ENCODE measurements around the gene RAPGEF5.

RAPGEF5 gene

GRCh38 chr7:22255342-22255741 lies 101.6 kb downstream of the RAPGEF5 start:
- no peak for DNase-seq

- no peak for DNase-seq
Measured at GRCh38 chr7:22252936-22253536, 103.9 kb downstream of the RAPGEF5 start.

GRCh38 chr7:22252016-22252415 lies 104.9 kb downstream of the RAPGEF5 start:
- DNase-seq: no peak

GRCh38 chr7:22251281-22251680 lies 105.7 kb downstream of the RAPGEF5 start:
- DNase-seq: no peak

- no peak for DNase-seq
Measured at GRCh38 chr7:22250390-22250789, 106.6 kb downstream of the RAPGEF5 start.

GRCh38 chr7:22248111-22248809 lies 108.7 kb downstream of the RAPGEF5 start:
- no peak for DNase-seq

- DNase-seq: no peak
Measured at GRCh38 chr7:22241805-22242390, 115.1 kb downstream of the RAPGEF5 start.

- DNase-seq: no peak
Measured at GRCh38 chr7:22240904-22241571, 115.9 kb downstream of the RAPGEF5 start.

GRCh38 chr7:22238354-22239311 lies 118.3 kb downstream of the RAPGEF5 start:
- DNase-seq: no peak

GRCh38 chr7:22235134-22235533 lies 121.8 kb downstream of the RAPGEF5 start:
- DNase-seq: no peak

- DNase-seq: no peak
Measured at GRCh38 chr7:22234227-22234626, 122.7 kb downstream of the RAPGEF5 start.

- no peak for DNase-seq
Measured at GRCh38 chr7:22231806-22232205, 125.1 kb downstream of the RAPGEF5 start.

GRCh38 chr7:22231141-22231540 lies 125.8 kb downstream of the RAPGEF5 start:
- DNase-seq: no peak

GRCh38 chr7:22230238-22230637 lies 126.7 kb downstream of the RAPGEF5 start:
- DNase-seq: no peak

- DNase-seq: no peak
Measured at GRCh38 chr7:22229148-22229547, 127.8 kb downstream of the RAPGEF5 start.

GRCh38 chr7:22223807-22224206 lies 133.1 kb downstream of the RAPGEF5 start:
- DNase-seq: no peak

- no peak for DNase-seq
Measured at GRCh38 chr7:22220941-22221340, 136.0 kb downstream of the RAPGEF5 start.

- no peak for DNase-seq
Measured at GRCh38 chr7:22219739-22220493, 137.0 kb downstream of the RAPGEF5 start.

- DNase-seq: no peak
Measured at GRCh38 chr7:22219036-22219435, 137.9 kb downstream of the RAPGEF5 start.

- DNase-seq: no peak
Measured at GRCh38 chr7:22216832-22217475, 140.0 kb downstream of the RAPGEF5 start.

GRCh38 chr7:22216309-22216708 lies 140.6 kb downstream of the RAPGEF5 start:
- no peak for DNase-seq
